IPS-NIHi7 (cell line): Measurements from ENCODE around the gene NAALADL2.

Experiments used
- DNase-seq: peaks from one replicate; pipeline ENCODE4 v3.0.0; 2012; ENCODE audit warnings: mixed read lengths; ENCODE audit errors: extremely low spot score

NAALADL2 gene

GRCh38 chr3:175659670-175660350, 800.7 kb downstream of the NAALADL2 start:
- DNase-seq, result no peak

GRCh38 chr3:175662815-175663214, 803.7 kb downstream of the NAALADL2 start:
- no peak for DNase-seq

- no peak for DNase-seq
These were observed 805.8 kb downstream of the NAALADL2 start for GRCh38 chr3:175664911-175665310.

- no peak for DNase-seq
These were observed 809.2 kb downstream of the NAALADL2 start for GRCh38 chr3:175668300-175668699.

GRCh38 chr3:175670557-175670956, 811.4 kb downstream of the NAALADL2 start:
- DNase-seq, result no peak

- DNase-seq, result no peak
These were observed 813.1 kb downstream of the NAALADL2 start for GRCh38 chr3:175672119-175672689.

- DNase-seq, result no peak
These were observed 820.4 kb downstream of the NAALADL2 start for GRCh38 chr3:175679568-175679967.

GRCh38 chr3:175692256-175692655, 833.1 kb downstream of the NAALADL2 start:
- no peak for DNase-seq

- DNase-seq, result no peak
These were observed 836.1 kb downstream of the NAALADL2 start for GRCh38 chr3:175695251-175695650.

- DNase-seq, result no peak
These were observed 843.8 kb downstream of the NAALADL2 start for GRCh38 chr3:175702956-175703355.

GRCh38 chr3:175704366-175705055, 845.4 kb downstream of the NAALADL2 start:
- no peak for DNase-seq

- no peak for DNase-seq
These were observed 854.1 kb downstream of the NAALADL2 start for GRCh38 chr3:175713268-175713667.

- DNase-seq, result no peak
These were observed 857.3 kb downstream of the NAALADL2 start for GRCh38 chr3:175716446-175716845.

- no peak for DNase-seq
These were observed 867.1 kb downstream of the NAALADL2 start for GRCh38 chr3:175726228-175726627.

- DNase-seq, result no peak
These were observed 869.4 kb downstream of the NAALADL2 start for GRCh38 chr3:175728566-175728965.

- no peak for DNase-seq
These were observed 870.3 kb downstream of the NAALADL2 start for GRCh38 chr3:175729466-175729865.

- no peak for DNase-seq
These were observed 872.4 kb downstream of the NAALADL2 start for GRCh38 chr3:175731543-175731942.

GRCh38 chr3:175732017-175732416, 872.9 kb downstream of the NAALADL2 start:
- no peak for DNase-seq

- DNase-seq, result no peak
These were observed 876.7 kb downstream of the NAALADL2 start for GRCh38 chr3:175735866-175736265.

- DNase-seq, result no peak
These were observed 878.8 kb downstream of the NAALADL2 start for GRCh38 chr3:175737646-175738572.

- no peak for DNase-seq
These were observed 882.8 kb downstream of the NAALADL2 start for GRCh38 chr3:175741951-175742350.
